Parathyroid adenoma (tissue), 2 donors: Measurements from ENCODE around the gene ZNF2.
A peak's percentile ranks its signal among the peaks of the same experiment; 100 is the strongest.

Source experiments
- H2AFZ ChIP-seq: fragments of 300-600 bp; sonication (generic); one replicate; pipeline ENCODE4 v1.7.0; 2017; ENCODE audit warnings: antibody characterized with exemption, mild to moderate bottlenecking
- H3K27ac ChIP-seq: fragments of 300-600 bp; sonication (generic); one replicate; pipeline ENCODE4 v1.7.0; 2017
- H3K27me3 ChIP-seq: fragments of 300-600 bp; sonication (generic); one replicate; pipeline ENCODE4 v1.7.0; 2017; ENCODE audit warnings: low read length; ENCODE audit not compliant: control insufficient read depth, insufficient read depth
- H3K36me3 ChIP-seq: fragments of 300-600 bp; sonication (generic); one replicate; pipeline ENCODE4 v1.7.0; 2017; ENCODE audit warnings: low read length; ENCODE audit not compliant: control insufficient read depth, insufficient read depth
- H3K4me1 ChIP-seq: fragments of 300-600 bp; sonication (generic); one replicate; pipeline ENCODE4 v1.7.0; 2017; ENCODE audit warnings: control low read depth
- H3K4me2 ChIP-seq: fragments of 300-600 bp; sonication (generic); one replicate; pipeline ENCODE4 v1.7.0; 2017; ENCODE audit warnings: low read length
- H3K4me3 ChIP-seq: fragments of 300-600 bp; sonication (generic); one replicate; pipeline ENCODE4 v1.7.0; 2017; ENCODE audit warnings: low read depth, low read length
- H3K79me2 ChIP-seq: fragments of 300-600 bp; sonication (generic); one replicate; pipeline ENCODE4 v1.7.0; 2017; ENCODE audit warnings: control low read depth
- H3K9ac ChIP-seq: fragments of 300-600 bp; sonication (generic); one replicate; pipeline ENCODE4 v1.7.0; 2017; ENCODE audit warnings: mild to moderate bottlenecking
- H3K9me3 ChIP-seq: fragments of 300-600 bp; sonication (generic); one replicate; pipeline ENCODE4 v1.7.0; 2017; ENCODE audit warnings: low read length; ENCODE audit not compliant: control insufficient read depth
- TF ChIP-seq, protein P1 (sequence below): fragments of 300-600 bp; sonication (generic); IDR thresholded peaks from one replicate; pipeline ENCODE4 v1.7.0; 2017; ENCODE audit warnings: antibody characterized with exemption, mild to moderate bottlenecking
- donor health status: primary hyperparathyroidism.

ZNF2 gene

DNA sequence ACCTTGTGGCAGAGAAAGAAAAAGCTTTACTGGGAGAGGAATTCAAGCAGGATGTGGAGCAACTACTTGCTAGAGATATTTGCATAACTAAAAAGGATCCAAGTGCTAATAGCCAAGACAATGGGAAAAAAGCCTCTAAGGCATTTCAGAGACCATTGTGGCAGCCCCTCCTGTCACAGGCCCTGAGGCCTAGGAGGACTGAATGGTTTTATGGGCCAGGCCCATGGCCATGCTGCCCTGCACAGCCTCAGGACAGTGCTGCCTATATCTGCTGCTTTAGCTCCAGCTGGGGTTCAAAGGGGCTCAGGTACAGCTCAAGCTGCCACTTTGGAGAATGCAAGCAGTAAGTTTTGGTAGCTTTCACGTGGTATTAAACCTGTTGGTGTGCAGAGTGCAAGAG is 26.9 kb upstream of the ZNF2 start:
- Histone ChIP-seq H3K4me1 (no peaks in the 10 kb centered on the region), H3K4me3 (no peak overlapping the region), H3K9me3 (no peaks in the 10 kb centered on the region)

DNA sequence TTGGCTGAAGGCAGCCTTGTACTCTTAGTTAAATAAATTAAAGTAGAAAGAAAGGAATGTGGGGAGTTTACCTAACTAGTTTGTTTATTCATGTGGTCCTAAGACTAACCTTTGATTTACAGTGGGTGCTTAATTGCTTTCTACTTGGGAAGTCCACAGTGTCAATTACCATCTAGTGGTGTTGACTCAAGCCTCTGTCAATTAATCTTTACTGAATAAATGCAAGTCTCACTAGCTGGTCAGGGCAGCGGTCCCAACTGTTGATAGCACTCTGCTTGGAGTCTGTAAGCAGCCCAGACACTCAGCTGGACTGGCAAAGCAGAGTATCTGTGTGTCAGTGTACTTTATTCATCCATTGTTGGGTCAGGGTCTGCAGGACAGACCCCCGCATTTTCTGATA is 21.8 kb upstream of the ZNF2 start:
- no peaks in the 10 kb centered on the region for H3K27me3 ChIP-seq
- H3K4me2 ChIP-seq = no peak overlapping the region
- peaks cover under 1% of the 10 kb centered on the region for H3K9me3 ChIP-seq
- no peaks in the 10 kb centered on the region for H3K4me1 ChIP-seq
- H2AFZ ChIP-seq = no peak overlapping the region
- H3K79me2 ChIP-seq = no peaks in the 10 kb centered on the region
- TF ChIP-seq, protein P1, sequence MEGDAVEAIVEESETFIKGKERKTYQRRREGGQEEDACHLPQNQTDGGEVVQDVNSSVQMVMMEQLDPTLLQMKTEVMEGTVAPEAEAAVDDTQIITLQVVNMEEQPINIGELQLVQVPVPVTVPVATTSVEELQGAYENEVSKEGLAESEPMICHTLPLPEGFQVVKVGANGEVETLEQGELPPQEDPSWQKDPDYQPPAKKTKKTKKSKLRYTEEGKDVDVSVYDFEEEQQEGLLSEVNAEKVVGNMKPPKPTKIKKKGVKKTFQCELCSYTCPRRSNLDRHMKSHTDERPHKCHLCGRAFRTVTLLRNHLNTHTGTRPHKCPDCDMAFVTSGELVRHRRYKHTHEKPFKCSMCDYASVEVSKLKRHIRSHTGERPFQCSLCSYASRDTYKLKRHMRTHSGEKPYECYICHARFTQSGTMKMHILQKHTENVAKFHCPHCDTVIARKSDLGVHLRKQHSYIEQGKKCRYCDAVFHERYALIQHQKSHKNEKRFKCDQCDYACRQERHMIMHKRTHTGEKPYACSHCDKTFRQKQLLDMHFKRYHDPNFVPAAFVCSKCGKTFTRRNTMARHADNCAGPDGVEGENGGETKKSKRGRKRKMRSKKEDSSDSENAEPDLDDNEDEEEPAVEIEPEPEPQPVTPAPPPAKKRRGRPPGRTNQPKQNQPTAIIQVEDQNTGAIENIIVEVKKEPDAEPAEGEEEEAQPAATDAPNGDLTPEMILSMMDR = no peak
- no peak overlapping the region for H3K27ac ChIP-seq
- H3K9ac ChIP-seq = no peak overlapping the region
- no peak overlapping the region for H3K4me3 ChIP-seq
- H3K36me3 ChIP-seq = no peaks in the 10 kb centered on the region

More for the DNA sequence above, 26.9 kb upstream of the ZNF2 start:
- Histone ChIP-seq H2AFZ (no peak overlapping the region), H3K27ac (no peak overlapping the region), H3K79me2 (no peaks in the 10 kb centered on the region), H3K27me3 (no peaks in the 10 kb centered on the region), H3K9ac (no peak overlapping the region), H3K36me3 (no peaks in the 10 kb centered on the region), H3K4me2 (no peak overlapping the region)
- TF ChIP-seq, protein P1 = no peak

DNA sequence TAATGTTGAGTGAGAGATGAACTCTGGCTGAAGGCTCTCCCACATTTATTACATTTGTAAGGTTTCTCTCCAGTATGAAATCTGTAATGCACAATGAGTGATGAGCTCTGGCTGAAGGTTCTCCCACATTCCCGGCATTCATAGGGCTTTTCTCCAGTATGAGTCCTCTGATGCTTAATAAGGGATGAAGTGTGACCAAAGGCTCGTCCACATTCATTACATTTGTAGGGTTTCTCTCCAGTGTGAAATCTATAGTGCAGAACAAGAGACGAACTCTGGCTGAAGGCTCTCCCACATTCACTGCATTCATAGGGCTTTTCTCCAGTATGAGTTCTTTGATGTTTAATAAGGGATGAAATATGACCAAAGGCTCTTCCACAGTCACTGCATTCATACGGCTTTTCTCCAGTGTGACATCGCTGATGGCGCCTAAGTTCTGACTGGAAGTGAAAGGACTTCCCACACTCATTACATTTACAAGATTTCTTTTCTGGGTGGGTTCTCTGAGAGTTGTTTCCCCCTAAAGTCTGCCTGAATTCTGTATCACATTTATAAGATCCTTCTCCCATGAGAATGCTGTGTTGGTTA is 16.1 kb upstream of the ZNF2 start:
- H3K27ac ChIP-seq = no peak overlapping the region
- no peaks in the 10 kb centered on the region for H3K4me1 ChIP-seq
- TF ChIP-seq, protein P1 = no peak
- H3K27me3 ChIP-seq = no peaks in the 10 kb centered on the region
- H3K79me2 ChIP-seq = no peaks in the 10 kb centered on the region
- H3K9ac ChIP-seq = no peak overlapping the region
- H3K9me3 ChIP-seq = peaks cover 9% of the 10 kb centered on the region
- H3K4me2 ChIP-seq = no peak overlapping the region
- H3K36me3 ChIP-seq = peaks cover 27% of the 10 kb centered on the region
- H2AFZ ChIP-seq = no peak overlapping the region
- no peak overlapping the region for H3K4me3 ChIP-seq

DNA sequence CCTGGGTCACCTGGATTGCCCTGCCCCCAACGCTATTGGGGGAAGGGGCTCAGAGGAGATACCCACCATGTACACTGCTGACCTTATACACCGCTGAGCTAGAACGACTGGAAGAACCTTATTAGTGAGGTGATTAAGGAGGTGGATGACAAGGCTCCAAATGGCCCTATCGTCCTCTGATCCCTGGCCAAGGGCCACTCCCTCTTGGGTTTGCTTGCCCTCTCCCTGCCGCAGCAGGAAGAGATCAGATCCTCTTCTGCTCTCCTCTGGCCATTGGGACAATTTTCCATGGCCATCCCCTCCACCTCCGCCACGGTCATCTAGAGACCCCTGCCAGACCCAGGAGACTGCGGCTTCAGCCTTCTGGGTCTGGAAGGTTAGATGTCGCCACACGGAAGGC is 7.2 kb upstream of the ZNF2 start:
- H3K4me1 ChIP-seq = peaks cover 4% of the 10 kb centered on the region
- H3K36me3 ChIP-seq = peaks cover 7% of the 10 kb centered on the region
- H3K27ac ChIP-seq = peak overlapping the region; percentile 40
- TF ChIP-seq, protein P1 = no peak
- H3K9me3 ChIP-seq = no peaks in the 10 kb centered on the region
- peak overlapping the region; percentile 90 for H2AFZ ChIP-seq
- peak overlapping the region; percentile 60 for H3K4me3 ChIP-seq
- peak overlapping the region; percentile 84 for H3K4me2 ChIP-seq
- no peaks in the 10 kb centered on the region for H3K79me2 ChIP-seq
- H3K27me3 ChIP-seq = no peaks in the 10 kb centered on the region
- no peak overlapping the region for H3K9ac ChIP-seq
